ENCODE data around the gene PTPN4.

PTPN4 gene

GRCh38 chr2:119760956-119761275 is 1.2 kb downstream of the PTPN4 start:
- peaks cover 7% of the 10 kb centered on the region; the same call in 1 of the 2 replicates for H3K4me1 ChIP-seq (ENCODE audit: low read length)
- H3K4me2 ChIP-seq (ENCODE audit: low read depth, low read length) = peak overlapping the region; percentile 88
- H3K79me2 ChIP-seq (ENCODE audit: low read length) = peaks cover 57% of the 10 kb centered on the region
- no peaks in the 10 kb centered on the region for H3K36me3 ChIP-seq (replicated peaks; ENCODE audit: insufficient read depth, low read length)
- peak overlapping the region; percentile 87; the same call in 1 of the 2 replicates for H3K27ac ChIP-seq (ENCODE audit: low read length)
- H3K9ac ChIP-seq (ENCODE audit: low read length) = peak overlapping the region; percentile 74
- no peaks in the 10 kb centered on the region for H3K9me3 ChIP-seq (replicated peaks; ENCODE audit: insufficient read depth, low read length)
- peak; percentile 51 for DNase-seq
- H3K27me3 ChIP-seq (replicated peaks; ENCODE audit: insufficient read depth, low read length) = no peaks in the 10 kb centered on the region
- peak overlapping the region; percentile 72 for H3K4me3 ChIP-seq (ENCODE audit: low read length)
- H2AFZ ChIP-seq (ENCODE audit: low read length) = no peak overlapping the region
- no peaks in the 10 kb centered on the region for H4K20me1 ChIP-seq (ENCODE audit: insufficient read depth, low read length)
- peaks cover 9% of the 10 kb centered on the region for H3F3A ChIP-seq (ENCODE audit: insufficient read depth, low read length)
- TF ChIP-seq EZH2 (optimal IDR thresholded peaks at IDR 0.05; ENCODE audit: low read depth, low read length) (no peak), CTCF (IDR thresholded peaks at IDR 0.05; ENCODE audit: low read length) (no peak), EZH2phosphoT487 (IDR thresholded peaks at IDR 0.05; ENCODE audit: low read length) (no peak)
- H3K9me2 ChIP-seq (replicated peaks; ENCODE audit: insufficient read depth, low read length) = no peaks in the 10 kb centered on the region

- no peak for TF ChIP-seq EZH2phosphoT487 (IDR thresholded peaks at IDR 0.05; ENCODE audit: low read length)
- Histone ChIP-seq H3K9me2 (replicated peaks; ENCODE audit: insufficient read depth, low read length) (no peaks in the 10 kb centered on the region), H3F3A (ENCODE audit: insufficient read depth, low read length) (peaks cover 7% of the 10 kb centered on the region), H3K27ac (ENCODE audit: low read length) (no peak overlapping the region), H3K36me3 (replicated peaks; ENCODE audit: insufficient read depth, low read length) (no peaks in the 10 kb centered on the region), H3K9me3 (replicated peaks; ENCODE audit: insufficient read depth, low read length) (no peaks in the 10 kb centered on the region), H3K4me3 (ENCODE audit: low read length) (no peak overlapping the region), H3K4me1 (ENCODE audit: low read length) (peaks cover 7% of the 10 kb centered on the region; the same call in 1 of the 2 replicates), H3K79me2 (ENCODE audit: low read length) (peaks cover 96% of the 10 kb centered on the region), H4K20me1 (ENCODE audit: insufficient read depth, low read length) (no peaks in the 10 kb centered on the region), H2AFZ (ENCODE audit: low read length) (no peak overlapping the region), H3K9ac (ENCODE audit: low read length) (no peak overlapping the region), H3K4me2 (ENCODE audit: low read depth, low read length) (no peak overlapping the region), H3K27me3 (replicated peaks; ENCODE audit: insufficient read depth, low read length) (no peaks in the 10 kb centered on the region)
- DNase-seq = no peak
Observed at GRCh38 chr2:119764832-119765231, 5.1 kb downstream of the PTPN4 start.

GRCh38 chr2:119765433-119766002 is 5.8 kb downstream of the PTPN4 start:
- H3K9me2 ChIP-seq (replicated peaks; ENCODE audit: insufficient read depth, low read length) = no peaks in the 10 kb centered on the region
- no peak overlapping the region for H3K4me3 ChIP-seq (ENCODE audit: low read length)
- peaks cover 7% of the 10 kb centered on the region; the same call in 1 of the 2 replicates for H3K4me1 ChIP-seq (ENCODE audit: low read length)
- no peaks in the 10 kb centered on the region for H3K9me3 ChIP-seq (replicated peaks; ENCODE audit: insufficient read depth, low read length)
- H2AFZ ChIP-seq (ENCODE audit: low read length) = no peak overlapping the region
- H4K20me1 ChIP-seq (ENCODE audit: insufficient read depth, low read length) = no peaks in the 10 kb centered on the region
- no peak overlapping the region for H3K9ac ChIP-seq (ENCODE audit: low read length)
- H3F3A ChIP-seq (ENCODE audit: insufficient read depth, low read length) = no peaks in the 10 kb centered on the region; the same call in 1 of the 2 replicates
- no peak overlapping the region for H3K27ac ChIP-seq (ENCODE audit: low read length)
- H3K79me2 ChIP-seq (ENCODE audit: low read length) = peaks cover 99% of the 10 kb centered on the region
- TF ChIP-seq EZH2 (optimal IDR thresholded peaks at IDR 0.05; ENCODE audit: low read depth, low read length) (no peak), EZH2phosphoT487 (IDR thresholded peaks at IDR 0.05; ENCODE audit: low read length) (no peak), CTCF (IDR thresholded peaks at IDR 0.05; ENCODE audit: low read length) (no peak)
- H3K4me2 ChIP-seq (ENCODE audit: low read depth, low read length) = no peak overlapping the region
- DNase-seq = no peak
- H3K36me3 ChIP-seq (replicated peaks; ENCODE audit: insufficient read depth, low read length) = no peaks in the 10 kb centered on the region
- H3K27me3 ChIP-seq (replicated peaks; ENCODE audit: insufficient read depth, low read length) = no peaks in the 10 kb centered on the region

GRCh38 chr2:119766944-119767343 is 7.2 kb downstream of the PTPN4 start:
- no peak for DNase-seq
- peaks cover 7% of the 10 kb centered on the region; the same call in 1 of the 2 replicates for H3K4me1 ChIP-seq (ENCODE audit: low read length)
- no peaks in the 10 kb centered on the region for H3K9me3 ChIP-seq (replicated peaks; ENCODE audit: insufficient read depth, low read length)
- no peak overlapping the region for H2AFZ ChIP-seq (ENCODE audit: low read length)
- no peaks in the 10 kb centered on the region for H3K27me3 ChIP-seq (replicated peaks; ENCODE audit: insufficient read depth, low read length)
- H3K27ac ChIP-seq (ENCODE audit: low read length) = no peak overlapping the region
- H3K4me2 ChIP-seq (ENCODE audit: low read depth, low read length) = no peak overlapping the region
- no peaks in the 10 kb centered on the region for H3F3A ChIP-seq (ENCODE audit: insufficient read depth, low read length)
- H3K79me2 ChIP-seq (ENCODE audit: low read length) = peaks cover 99% of the 10 kb centered on the region
- no peaks in the 10 kb centered on the region for H4K20me1 ChIP-seq (ENCODE audit: insufficient read depth, low read length)
- no peak overlapping the region for H3K9ac ChIP-seq (ENCODE audit: low read length)
- no peak for TF ChIP-seq EZH2phosphoT487 (IDR thresholded peaks at IDR 0.05; ENCODE audit: low read length)
- TF ChIP-seq CTCF (IDR thresholded peaks at IDR 0.05; ENCODE audit: low read length) = no peak
- H3K4me3 ChIP-seq (ENCODE audit: low read length) = no peak overlapping the region
- H3K9me2 ChIP-seq (replicated peaks; ENCODE audit: insufficient read depth, low read length) = no peaks in the 10 kb centered on the region
- no peaks in the 10 kb centered on the region for H3K36me3 ChIP-seq (replicated peaks; ENCODE audit: insufficient read depth, low read length)

All from MM.1S (cell line).